Measurements from ENCODE around the gene KLRG1.

GRCh38 chr12:9041321-9041720, 52.0 kb downstream of the KLRG1 start:
- TF ChIP-seq CTCF (IDR thresholded peaks at IDR 0.05): no peak
- no peak for TF ChIP-seq EZH2 (IDR thresholded peaks at IDR 0.05; ENCODE audit: borderline replicate concordance, insufficient read depth, low read depth, low read length, poor library complexity, severe bottlenecking)
